PC-3 (cell line): ENCODE measurements around the gene CAMK4.

Experiments
- CTCF ChIP-seq: fragments of 300-600 bp; sonication (generic); conservative IDR thresholded peaks from 2 replicates; pipeline ENCODE4 v1.5.1; 2017; ENCODE audit warnings: antibody characterized with exemption, low read depth, mild to moderate bottlenecking, low read length
- EZH2 ChIP-seq: fragments of 300-600 bp; sonication (generic); IDR thresholded peaks from one replicate; pipeline ENCODE4 v1.6.1; 2017; ENCODE audit warnings: antibody characterized with exemption, mild to moderate bottlenecking, low read length; ENCODE audit not compliant: unreplicated experiment
- EZH2phosphoT487 ChIP-seq: fragments of 300-600 bp; sonication (generic); IDR thresholded peaks from 2 replicates; pipeline ENCODE4 v1.6.1; 2018; ENCODE audit warnings: mild to moderate bottlenecking, antibody characterized with exemption, low read length, borderline replicate concordance

DNA sequence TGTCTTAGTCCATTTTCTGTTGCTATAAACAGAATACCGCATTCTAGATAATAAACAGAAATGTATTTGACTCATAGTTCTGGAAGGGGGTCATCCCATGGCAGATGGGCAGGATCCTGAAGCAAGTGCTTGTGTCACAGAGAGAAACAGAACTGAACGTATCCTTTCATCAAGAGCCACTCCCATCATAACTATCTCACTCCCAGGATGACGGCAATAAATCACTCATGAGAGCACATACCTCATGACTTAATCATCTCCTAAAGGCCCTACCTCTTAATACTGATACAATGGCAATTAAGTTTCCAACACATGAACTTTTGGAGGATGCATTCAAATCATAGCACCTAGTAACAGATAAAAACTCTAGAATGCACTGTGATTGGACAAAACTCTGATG, 142.9 kb downstream of the CAMK4 start:
- no peak for TF ChIP-seq CTCF
- no peak for TF ChIP-seq EZH2phosphoT487
- no peak for TF ChIP-seq EZH2
